GM18907 (cell line): ENCODE results near the gene FOXP2.

Experiments
- ATAC-seq: cut with Tn5 transposase; IDR thresholded peaks from one replicate; pipeline ENCODE4 v1.9.1; 2021; ENCODE audit warnings: mild to moderate bottlenecking, moderate library complexity; ENCODE audit not compliant: unreplicated experiment

FOXP2 gene

GRCh38 chr7:114649689-114650088 is 235.1 kb downstream of the FOXP2 start:
- no peak for ATAC-seq

DNA sequence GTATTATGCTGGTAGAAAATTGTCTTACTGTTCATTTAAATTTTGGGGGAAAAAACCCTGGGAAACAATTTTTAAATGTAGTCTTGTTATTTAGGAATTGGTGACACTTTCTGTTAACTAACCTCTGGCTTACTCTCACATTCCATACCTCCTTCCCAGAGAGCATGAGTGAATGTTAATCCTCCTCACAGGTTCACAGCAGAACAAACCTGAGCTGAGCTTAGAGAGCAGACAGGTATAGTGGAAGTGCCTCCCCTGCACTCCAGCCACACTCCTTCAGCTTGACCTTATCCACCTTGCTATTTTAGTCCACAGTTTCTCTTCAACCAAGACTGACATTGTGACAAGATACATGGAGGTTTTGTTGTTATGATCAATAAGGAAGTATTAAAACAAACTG is 235.9 kb downstream of the FOXP2 start:
- ATAC-seq, result no peak

DNA sequence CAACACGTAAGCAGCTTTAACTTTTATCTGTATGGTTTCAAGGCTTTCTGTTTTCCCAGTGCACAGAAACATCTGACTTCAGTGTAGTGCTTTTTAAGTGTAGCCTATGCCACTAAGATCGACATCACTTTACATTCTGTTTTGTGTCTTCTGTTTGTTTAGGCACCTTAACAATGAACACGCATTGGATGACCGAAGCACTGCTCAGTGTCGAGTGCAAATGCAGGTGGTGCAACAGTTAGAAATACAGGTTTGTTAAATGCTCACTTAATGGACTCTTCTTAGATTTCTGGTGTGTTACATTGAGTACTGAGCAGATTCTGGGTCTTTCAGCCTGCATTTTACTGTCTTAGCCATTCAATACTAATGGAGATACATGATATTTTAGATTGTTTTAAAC is 237.4 kb downstream of the FOXP2 start:
- no peak for ATAC-seq

- ATAC-seq, result no peak
These were observed 238.9 kb downstream of the FOXP2 start for GRCh38 chr7:114653364-114654088.

DNA sequence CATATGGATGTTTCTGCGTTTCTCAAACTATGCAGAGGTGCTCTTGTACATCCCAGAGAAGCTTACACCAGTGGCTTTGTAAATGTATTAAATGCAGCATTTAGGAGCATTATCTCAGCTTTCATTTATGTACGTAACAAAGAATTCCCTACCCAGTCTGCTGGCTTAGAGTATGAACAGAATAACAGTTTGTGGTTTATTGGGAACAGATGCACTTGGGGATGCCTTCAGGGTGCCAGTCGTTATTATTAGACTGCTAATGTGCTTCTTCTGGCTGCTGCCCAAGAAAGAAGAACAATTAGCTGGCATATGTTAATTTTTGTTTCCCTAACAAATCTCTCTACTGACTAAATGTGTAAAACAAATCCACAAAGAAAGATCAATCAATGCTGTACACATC is 241.9 kb downstream of the FOXP2 start:
- no peak for ATAC-seq

GRCh38 chr7:114657279-114657678 is 242.7 kb downstream of the FOXP2 start:
- no peak for ATAC-seq

GRCh38 chr7:114658216-114658615 is 243.6 kb downstream of the FOXP2 start:
- ATAC-seq, result no peak

DNA sequence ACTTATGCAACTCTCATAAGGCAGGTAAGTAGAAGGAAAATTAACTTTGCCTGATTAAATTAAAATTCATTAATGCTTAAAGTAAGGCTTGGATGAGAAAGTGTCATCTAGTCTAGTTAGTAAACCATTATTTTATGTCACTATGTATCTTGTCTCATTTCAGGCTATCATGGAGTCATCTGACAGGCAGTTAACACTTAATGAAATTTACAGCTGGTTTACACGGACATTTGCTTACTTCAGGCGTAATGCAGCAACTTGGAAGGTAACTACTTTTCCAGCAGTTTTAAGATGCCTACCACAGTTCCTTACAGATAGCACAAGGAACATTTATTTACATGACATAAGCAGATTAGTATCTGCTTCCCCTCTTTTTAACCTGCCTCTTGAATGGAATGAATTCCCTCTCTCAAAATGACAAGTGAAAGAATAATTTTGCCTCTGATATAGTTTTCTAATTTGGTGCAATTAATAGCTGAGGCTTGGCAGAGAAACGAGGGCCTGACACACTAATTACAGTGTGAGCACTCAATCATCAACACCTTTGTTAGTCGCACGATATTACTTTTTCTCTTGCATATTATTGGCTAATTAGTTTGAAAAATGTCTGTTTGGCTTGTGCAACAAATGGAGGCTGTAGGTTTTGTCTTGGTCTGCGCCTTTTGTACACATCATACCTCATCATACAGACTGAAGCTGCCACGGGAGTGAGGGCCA is 245.0 kb downstream of the FOXP2 start:
- no peak for ATAC-seq

GRCh38 chr7:114660126-114660486 is 245.5 kb downstream of the FOXP2 start:
- no peak for ATAC-seq

DNA sequence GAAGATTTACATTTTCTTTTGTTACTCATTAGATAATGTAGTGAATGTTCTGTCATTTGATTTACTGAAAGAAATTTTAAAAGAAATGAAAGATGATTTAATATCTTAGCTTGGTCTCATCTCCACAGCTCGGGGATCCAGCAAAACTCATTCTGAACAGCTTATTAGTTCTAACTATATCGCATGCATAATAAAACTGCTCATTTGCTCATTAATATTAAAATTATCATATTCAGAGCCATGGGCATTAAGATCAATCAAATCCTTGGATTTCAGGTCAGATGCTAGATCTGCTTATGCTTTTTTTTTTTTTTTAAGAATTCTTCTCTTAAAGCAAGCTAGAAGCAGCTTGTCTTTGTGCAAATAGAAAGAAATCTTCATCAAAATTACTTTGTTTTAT is 246.1 kb downstream of the FOXP2 start:
- ATAC-seq, result no peak

GRCh38 chr7:114662002-114662677 is 247.5 kb downstream of the FOXP2 start:
- ATAC-seq, result no peak

DNA sequence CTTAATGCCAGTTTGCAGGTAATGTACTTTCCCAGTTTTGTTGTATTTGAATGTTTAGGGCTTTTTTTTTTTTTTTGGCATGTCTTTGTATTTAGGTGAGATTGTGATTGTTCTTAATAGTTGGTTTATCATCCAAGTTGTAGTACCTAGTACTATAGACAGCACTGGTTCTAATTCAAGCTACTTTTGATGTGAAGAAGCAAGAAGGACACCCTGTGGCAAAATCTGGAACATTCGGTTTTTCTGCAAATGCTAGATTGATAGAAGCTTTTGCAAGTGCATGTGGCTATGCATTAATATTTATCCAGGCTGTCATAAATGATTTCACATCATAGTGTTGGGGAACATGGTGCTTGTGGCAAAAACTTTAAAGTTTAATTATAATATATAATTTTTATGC is 248.9 kb downstream of the FOXP2 start:
- ATAC-seq, result no peak

DNA sequence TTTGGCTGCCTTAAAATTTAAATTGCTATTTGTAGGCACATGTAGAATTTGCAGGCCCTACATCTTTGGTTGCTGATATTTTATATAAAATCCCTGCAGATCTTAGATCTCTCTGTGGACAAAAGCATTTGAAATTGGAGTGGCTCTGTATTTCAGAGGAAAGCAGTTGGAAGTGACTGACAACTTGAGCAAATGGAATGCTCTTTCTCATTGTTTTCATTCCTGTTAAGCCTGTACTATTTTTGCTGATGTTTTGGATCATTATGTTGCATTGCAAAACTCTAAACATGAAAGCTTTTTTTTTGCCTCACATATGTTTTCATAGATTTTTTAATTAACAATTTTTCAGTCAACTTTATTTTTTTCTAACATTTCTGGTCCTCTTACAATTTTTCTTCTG is 256.1 kb downstream of the FOXP2 start:
- no peak for ATAC-seq

- no peak for ATAC-seq
These were observed 257.0 kb downstream of the FOXP2 start for GRCh38 chr7:114671563-114672123.

DNA sequence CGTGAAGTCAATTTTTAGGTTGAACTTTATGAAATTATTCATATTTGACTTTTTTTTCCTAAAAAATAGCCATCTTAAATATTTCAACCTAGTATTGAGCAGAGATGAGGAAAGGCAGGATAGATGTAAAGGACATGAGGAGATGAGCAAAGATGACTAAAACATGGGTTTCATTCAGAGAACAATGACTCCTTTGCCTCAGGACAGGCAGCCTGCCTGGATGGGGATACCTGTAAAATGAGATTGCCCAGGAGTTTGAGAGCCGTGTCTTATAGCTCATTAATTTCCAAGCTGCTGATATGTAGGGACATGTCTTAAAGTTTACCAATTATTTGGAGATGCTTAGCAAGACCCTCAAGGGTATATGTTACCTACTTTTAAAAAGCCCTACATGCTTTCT is 263.5 kb downstream of the FOXP2 start:
- ATAC-seq, result no peak

GRCh38 chr7:114687238-114687637 is 272.6 kb downstream of the FOXP2 start:
- no peak for ATAC-seq

DNA sequence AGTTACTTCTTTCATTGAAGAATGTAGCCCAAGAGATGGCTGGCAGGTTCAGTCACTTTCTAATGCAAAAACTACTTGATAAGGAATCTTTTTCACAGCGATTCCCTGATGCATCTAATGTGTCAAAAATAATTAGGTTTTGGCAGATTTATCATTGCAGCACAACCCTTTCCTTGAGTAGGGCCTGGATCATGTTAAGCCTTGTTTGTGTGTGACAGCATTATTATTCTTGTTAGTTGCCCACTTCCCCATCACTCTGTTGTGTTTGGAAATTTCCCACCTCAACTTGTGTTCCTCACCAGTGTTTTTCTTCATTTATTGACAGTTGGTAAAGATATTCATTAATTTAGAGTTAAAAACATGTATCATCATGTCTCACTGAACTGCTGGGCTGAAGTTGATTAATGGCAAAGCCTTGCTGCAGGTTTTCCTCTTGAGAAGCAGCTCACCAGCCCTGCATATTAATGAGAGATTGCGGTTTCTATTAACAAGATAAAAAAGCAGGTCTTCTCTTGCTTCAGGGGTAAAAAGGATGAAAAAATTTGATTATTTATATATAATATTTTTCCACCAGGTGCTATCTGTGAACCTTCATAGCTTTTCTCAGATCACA is 273.9 kb downstream of the FOXP2 start:
- no peak for ATAC-seq

- ATAC-seq, result no peak
These were observed 274.8 kb downstream of the FOXP2 start for GRCh38 chr7:114689406-114689805.

DNA sequence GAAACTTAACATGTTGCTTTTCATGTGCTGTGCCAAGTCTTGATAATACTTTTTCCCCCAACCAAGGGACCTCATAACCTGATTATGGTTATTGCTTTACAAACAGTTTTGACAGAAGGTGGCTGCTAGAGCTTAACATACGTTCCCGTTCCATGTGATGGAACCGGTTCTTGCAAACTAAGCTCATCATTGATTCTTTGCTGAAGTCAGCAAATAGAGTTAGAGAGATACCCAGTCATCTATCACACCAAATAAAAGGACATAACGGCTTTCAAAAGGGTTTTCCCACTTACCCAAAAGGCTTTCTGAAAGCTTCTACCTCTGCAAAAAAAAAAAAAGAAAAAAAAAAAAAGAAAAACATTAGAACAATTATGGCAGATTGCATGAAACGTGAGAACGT is 277.0 kb downstream of the FOXP2 start:
- ATAC-seq, result no peak

- ATAC-seq, result no peak
These were observed 280.6 kb downstream of the FOXP2 start for GRCh38 chr7:114695182-114695581.

- ATAC-seq, result no peak
These were observed 285.8 kb downstream of the FOXP2 start for GRCh38 chr7:114700247-114700928.
